SK-N-MC (cell line): ENCODE measurements around the gene DHX16.

Experiments used
- EZH2 ChIP-seq: fragments of 200-600 bp; sonication (generic); IDR thresholded peaks from one replicate; pipeline ENCODE4 v1.6.1; 2017; ENCODE audit warnings: antibody characterized with exemption
- FOXP2 ChIP-seq: optimal IDR thresholded peaks from 2 replicates; pipeline ENCODE3; 2011; ENCODE audit warnings: mild to moderate bottlenecking, moderate library complexity; ENCODE audit not compliant: insufficient read depth; ENCODE audit errors: extremely low read length, control extremely low read depth
- POLR2AphosphoS5 ChIP-seq: IDR thresholded peaks from 2 replicates; pipeline ENCODE4 v1.6.1; 2012; ENCODE audit warnings: mild to moderate bottlenecking, low read depth, low read length, borderline replicate concordance

- TF ChIP-seq POLR2AphosphoS5 (no peak), EZH2 (no peak), FOXP2 (no peak)
Measured at GRCh38 chr6:30714263-30714662, 41.5 kb upstream of the DHX16 start.
